SKM-1 (cell line): ENCODE data around the gene PIEZO1.
"Not testable (repeated sequence)": the region's sequence is repeated elsewhere in the genome, so short reads cannot be mapped to it uniquely, and the experiment has no call there.

Experiments
- DNase-seq: peaks from one replicate; lab custom pipeline; 2025; ENCODE audit not compliant: unreplicated experiment; lab: John Stamatoyannopoulos, UW

Gene PIEZO1, protein sequence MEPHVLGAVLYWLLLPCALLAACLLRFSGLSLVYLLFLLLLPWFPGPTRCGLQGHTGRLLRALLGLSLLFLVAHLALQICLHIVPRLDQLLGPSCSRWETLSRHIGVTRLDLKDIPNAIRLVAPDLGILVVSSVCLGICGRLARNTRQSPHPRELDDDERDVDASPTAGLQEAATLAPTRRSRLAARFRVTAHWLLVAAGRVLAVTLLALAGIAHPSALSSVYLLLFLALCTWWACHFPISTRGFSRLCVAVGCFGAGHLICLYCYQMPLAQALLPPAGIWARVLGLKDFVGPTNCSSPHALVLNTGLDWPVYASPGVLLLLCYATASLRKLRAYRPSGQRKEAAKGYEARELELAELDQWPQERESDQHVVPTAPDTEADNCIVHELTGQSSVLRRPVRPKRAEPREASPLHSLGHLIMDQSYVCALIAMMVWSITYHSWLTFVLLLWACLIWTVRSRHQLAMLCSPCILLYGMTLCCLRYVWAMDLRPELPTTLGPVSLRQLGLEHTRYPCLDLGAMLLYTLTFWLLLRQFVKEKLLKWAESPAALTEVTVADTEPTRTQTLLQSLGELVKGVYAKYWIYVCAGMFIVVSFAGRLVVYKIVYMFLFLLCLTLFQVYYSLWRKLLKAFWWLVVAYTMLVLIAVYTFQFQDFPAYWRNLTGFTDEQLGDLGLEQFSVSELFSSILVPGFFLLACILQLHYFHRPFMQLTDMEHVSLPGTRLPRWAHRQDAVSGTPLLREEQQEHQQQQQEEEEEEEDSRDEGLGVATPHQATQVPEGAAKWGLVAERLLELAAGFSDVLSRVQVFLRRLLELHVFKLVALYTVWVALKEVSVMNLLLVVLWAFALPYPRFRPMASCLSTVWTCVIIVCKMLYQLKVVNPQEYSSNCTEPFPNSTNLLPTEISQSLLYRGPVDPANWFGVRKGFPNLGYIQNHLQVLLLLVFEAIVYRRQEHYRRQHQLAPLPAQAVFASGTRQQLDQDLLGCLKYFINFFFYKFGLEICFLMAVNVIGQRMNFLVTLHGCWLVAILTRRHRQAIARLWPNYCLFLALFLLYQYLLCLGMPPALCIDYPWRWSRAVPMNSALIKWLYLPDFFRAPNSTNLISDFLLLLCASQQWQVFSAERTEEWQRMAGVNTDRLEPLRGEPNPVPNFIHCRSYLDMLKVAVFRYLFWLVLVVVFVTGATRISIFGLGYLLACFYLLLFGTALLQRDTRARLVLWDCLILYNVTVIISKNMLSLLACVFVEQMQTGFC (N-terminal part only)

DNA sequence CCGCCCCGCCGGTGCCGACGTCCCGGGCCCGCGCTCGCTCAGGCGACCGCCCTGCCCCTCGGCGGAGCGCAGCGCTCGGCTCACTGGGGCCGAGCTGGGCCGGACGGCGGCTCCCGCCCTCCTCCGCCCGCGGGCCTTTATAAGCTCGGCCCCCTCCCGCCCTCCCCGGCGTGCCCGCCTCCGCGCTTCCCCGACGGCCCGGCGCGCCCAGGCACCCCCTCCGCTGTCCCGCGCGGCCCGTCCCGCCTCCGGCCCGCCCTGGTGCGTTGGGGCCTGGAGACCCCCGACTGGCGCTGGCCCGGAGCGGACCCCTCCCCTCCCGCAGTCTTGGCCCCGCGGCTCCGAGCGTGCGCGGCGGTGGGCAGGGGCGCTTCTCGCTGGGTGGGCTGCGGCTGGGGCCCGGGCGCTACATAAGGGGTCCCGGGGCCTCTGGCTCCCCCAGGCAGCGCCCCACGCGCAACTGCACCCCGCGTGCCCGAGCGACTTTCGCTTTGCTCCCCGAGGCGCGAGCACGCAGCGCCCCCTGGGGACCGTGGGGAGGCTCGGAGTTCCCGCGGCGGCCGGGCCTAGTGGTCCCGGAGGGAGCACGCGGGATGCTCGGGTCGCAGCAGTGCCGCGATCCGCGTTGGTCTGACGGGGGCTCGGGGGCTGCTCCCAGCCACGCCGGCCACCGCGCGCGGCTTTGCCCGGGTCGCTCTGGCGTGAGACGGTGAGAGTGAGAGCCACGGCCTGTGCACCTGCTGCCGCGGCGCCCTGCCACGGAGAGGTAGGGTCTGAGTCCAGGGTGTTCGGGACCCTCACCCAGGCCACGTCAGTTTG, at the start of gene PIEZO1:
Gene PIEZO1, minus strand, starts transcription at position 115 of the 819 bp plus-strand sequence. CDS start 256 bp downstream, outside the sequence.
- DNase-seq, result no peak

DNA sequence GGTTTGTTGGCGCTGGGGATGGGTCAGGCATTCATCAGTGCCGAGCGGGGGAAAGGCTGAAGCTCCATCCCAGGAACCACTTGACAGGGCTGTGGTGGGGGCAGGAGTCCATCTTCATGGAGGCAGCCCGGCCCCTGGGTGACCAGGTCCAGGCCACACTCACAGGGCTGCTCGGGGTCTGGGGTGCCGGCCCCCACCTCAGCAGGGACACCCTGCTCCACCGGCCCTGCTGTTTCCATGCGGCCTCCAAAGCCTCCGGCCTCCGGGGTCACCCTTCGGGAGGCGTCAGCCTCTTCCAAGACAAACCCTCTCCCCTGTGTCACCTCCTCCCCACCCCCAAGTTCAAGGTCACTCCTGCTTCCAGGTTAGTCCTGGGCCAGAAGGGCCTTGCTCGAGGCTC, 49.6 kb upstream of the PIEZO1 start:
- no peak for DNase-seq

DNA sequence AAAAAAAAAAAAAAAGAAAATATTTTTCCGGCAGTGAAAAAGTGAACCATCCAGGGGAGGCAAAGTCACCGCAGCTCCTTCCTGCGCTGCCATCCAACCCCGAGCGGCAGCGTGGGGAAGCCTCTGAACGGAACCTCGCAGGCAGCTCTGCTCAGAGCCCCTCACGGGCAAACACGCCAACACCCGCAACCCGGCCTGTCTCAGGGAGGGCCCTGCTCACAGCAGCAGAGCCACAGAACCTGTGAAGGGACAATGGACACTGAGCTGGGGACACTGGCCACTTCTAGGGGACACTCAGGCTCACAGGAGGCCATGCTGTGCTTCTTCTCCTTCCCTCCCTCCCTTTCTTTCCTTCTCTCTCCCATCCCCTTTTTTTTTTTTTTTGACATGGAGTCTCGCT, 48.1 kb upstream of the PIEZO1 start:
- DNase-seq, result no peak

DNA sequence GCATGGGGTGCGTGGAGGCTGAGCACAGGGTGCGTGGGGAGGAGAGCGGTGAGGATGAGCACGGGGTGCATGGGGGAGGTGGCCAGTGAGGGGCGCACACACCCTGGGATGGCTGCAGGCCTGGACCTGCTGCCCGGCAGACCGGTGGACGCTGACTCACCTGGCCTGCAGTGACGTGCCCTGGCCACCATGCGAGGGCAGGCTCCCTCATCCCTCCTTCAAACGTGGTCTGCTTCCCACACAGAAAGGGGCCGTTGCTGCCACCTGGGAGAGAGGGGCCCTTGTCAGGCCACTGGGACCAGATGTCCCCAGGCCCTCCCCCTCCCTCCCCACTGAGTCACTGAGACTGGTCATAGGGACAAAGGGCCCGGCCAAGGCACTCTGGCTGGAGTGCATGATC, 46.8 kb upstream of the PIEZO1 start:
- no peak for DNase-seq

DNA sequence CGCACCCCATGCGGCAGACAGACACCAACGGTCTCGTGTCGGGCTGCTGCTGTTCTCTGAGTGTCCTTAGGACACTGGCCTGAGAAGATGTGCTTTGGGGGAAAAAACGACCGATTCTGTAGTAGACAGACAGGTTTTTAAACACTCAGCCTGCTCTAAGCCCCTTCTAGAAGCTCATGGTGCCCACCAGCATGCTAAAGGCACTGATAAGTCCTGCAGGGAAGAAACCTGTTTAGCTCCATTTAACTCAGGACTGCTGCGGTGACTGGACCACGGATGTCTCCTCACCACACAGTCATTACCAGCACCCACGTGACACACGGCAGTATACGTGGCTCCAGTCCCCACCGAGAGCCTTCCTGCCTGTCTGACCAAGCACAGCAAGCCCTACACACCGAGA, 45.8 kb upstream of the PIEZO1 start:
- no peak for DNase-seq

DNA sequence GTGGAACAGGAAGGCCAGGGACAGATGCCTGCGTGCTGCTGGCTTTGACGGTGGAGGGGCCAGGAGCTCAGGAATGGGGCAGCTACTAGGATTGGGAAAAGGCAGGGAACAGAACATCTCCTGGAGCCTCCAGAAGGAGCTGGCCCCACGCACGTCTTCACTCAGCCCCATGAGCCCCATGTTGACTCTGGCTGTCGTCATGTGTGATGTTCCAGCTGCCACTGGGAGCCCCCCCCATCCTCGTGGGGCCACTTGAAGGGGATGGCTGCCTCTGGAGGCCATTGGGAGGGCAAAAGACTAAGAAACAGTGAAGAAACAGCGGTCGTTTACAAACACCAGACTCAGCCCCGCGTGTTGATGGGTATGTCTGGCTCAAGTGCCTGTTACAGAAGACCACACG, 45.2 kb upstream of the PIEZO1 start:
- DNase-seq, result no peak

DNA sequence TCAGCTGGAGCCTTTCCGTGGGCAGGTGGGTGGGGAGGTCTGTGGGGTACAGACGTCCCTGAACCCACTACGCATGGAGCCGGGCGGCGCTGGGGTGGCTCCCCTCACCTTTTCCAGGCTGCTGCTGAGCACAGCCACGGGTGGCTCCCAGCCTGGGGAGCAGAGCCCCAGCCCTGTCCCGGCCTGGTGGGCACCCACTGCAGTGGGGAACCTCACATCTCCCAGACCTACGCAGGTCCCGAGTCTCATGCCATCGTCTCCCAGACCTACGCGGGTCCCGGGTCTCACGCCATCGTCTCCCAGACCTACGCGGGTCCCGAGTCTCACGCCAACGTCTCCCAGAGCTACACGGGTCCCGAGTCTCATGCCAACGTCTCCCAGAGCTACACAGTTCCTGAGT, 43.7 kb upstream of the PIEZO1 start:
- no peak for DNase-seq

- DNase-seq, result no peak
Observed at GRCh38 chr16:88827727-88828126, 42.7 kb upstream of the PIEZO1 start.

- no peak for DNase-seq
Observed at GRCh38 chr16:88826070-88826840, 41.2 kb upstream of the PIEZO1 start.

DNA sequence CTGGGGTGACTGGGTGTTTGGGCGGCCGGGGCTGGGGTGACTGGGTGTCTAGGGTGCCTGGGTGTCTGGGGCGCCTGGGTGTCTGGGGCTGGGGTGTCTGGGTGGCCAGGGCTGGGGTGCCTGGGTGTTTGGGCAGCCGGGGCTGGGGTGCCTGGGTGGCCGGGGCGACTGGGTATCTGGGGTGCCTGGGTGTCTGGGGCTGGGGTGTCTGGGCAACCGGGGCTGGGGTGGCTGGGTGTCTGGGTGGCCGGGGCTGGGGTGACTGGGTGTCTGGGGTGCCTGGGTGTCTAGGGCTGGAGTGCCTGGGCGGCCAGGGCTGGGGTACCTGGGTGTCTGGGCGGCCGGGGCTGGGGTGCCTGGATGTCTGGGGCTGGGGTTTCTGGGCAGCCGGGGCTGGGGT, 40.1 kb upstream of the PIEZO1 start:
- DNase-seq, result no peak

DNA sequence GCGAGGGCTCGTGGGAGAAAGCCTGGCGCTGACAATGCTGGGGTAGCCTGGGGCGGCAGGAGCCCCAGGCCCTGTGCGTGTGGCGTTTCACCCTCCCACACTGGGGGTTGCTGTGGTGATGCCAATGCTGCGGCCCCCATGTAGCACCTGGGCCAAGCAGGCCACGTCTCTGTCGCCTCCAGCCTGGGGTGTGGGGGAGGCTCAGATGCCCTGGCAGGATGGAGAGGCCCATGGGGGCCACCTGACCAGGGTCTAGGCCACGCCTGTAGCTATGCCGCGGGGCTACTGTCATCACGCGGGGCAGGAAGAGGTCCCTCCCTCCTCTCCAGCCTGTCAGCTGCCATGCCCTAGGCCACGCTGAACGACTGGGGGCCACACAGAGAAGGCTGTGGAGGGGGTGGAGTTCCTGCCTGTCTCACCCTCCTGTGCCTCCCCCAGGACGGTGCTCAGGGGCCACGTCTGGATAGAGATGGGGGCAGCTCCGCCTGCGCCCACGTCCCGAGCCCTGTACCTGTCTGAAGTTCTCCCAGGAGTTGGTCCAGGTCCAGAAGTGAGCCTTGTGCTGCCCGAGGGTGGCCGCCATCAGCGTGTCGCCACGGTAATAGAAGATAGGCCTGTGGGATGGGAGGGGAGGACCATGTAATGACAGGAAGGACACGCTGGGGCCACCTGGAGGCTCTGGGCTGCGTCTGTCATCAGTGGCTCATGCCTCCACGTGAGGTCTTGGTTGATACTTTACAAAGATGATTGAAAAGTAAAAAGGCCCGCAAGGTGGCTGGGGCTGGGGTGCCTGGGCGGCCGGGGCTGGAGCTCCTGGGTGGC, 39.4 kb upstream of the PIEZO1 start:
- no peak for DNase-seq

GRCh38 chr16:88823646-88824045, 38.6 kb upstream of the PIEZO1 start:
- not testable (repeated sequence) for DNase-seq

DNA sequence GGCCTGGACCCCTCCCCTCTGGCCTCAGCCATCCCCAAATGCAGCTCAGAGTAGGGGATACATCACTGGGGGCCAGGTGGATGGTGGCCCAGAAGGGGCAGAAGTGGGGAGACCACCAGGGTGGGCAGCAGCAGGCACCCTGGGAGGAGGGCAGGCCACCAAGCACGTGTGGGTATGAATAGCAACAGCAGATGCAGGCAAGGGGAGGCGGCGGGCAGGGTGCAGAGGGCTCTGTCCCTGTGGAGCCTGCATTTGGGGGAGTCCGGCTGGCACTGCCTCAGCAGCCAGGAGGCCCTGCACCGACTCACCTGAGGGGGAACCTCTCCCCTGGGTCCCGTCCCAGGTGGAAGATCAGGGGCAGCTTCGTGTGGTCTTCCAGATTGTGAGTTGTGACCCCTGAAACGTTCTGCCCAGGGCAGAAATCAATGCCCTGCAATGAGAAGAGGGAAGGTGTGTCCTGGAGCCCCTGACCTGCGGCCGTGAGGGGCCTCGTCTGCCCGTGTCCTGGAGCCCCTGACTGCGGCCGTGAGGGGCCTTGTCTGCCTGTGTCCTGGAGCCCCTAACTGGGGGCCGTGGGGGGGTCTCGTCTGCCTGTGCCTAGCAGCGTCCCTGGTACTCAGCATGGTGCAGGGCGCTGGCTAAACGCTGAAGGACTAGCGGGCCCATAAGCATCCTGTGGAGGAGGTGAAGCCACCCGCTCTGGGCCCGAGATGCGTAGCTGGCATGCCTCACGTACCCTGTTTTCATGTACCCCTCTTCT, 37.4 kb upstream of the PIEZO1 start:
- no peak for DNase-seq

DNA sequence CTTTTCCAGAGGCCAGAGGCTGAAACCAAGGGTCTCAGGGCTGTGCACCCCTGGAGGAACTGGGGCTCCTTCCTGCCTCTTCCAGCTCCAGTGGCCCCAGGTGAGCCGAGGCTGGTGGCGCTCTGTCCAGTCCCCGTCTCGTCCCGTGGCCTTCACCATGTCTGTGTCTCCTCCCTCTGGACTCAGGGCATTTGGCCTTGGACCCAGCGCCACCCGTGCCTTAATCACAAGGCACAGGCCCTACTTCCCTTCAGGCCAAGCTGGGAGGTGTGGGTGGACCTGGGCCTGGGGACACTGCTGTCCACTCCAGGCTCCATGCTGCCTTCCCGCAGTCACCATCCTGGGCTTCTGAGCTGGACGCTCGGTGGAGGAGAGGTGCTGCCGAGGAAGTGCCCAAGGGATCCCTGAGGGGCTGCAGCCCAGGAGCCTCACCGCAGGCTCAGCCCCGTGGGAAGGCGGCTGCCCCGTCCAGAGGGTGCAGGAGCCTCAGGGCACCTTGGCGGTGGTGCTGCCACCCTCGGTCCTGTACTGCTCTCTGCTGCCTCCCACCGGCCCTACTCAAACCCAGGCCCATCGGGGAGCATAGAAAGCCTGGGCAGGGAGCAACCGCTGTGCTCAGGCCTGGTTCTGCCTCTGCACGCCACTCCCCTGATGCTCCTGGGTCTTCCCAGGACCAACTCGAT, 36.3 kb upstream of the PIEZO1 start:
- DNase-seq, result no peak

GRCh38 chr16:88820385-88821025, 35.5 kb upstream of the PIEZO1 start:
- DNase-seq, result no peak

- no peak for DNase-seq
Observed at GRCh38 chr16:88819126-88819525, 34.1 kb upstream of the PIEZO1 start.

GRCh38 chr16:88818575-88818874, 33.5 kb upstream of the PIEZO1 start:
- DNase-seq, result no peak
